IMR-90 (cell line): Measurements from ENCODE around the gene ZDHHC3. TPM values are rescaled to one million over a fixed set of nuclear protein-coding genes. Genes with fewer than 3 reads are reported as not detected.

ENCODE experiments used
- ATAC-seq: fragments of 200-7000 bp; cut with Tn5 transposase; 2 replicates; pipeline ENCODE4 v1.9.1; 2020; ENCODE audit warnings: low read depth, mild to moderate bottlenecking, moderate library complexity
- BruUV-seq: library from RNA; stranded (reverse); fragments of 400-500 nt; replicated peaks from 2 replicates; lab custom pipeline; 2021; lab: Mats Ljungman, UMichigan
- CTCF ChIA-PET: fragments of 300-600 bp; formaldehyde crosslinking; extraction: SDS; loops from one replicate; lab custom pipeline; 2021; ENCODE audit warnings: antibody characterized with exemption; lab: Yijun Ruan, JAX
- POLR2A ChIA-PET: fragments of 300-600 bp; sonication (Branson Sonifier 250); formaldehyde crosslinking; loops from one replicate; lab custom pipeline; 2022; ENCODE audit warnings: antibody characterized with exemption; ENCODE audit not compliant: unreplicated experiment; lab: Charles Lee
- DNase-seq: peaks from one replicate; pipeline ENCODE4 v3.0.0; 2013
- H2AFZ ChIP-seq: replicated peaks from 2 replicates; pipeline ENCODE3; 2013; ENCODE audit warnings: low read length, mild to moderate bottlenecking; ENCODE audit not compliant: poor library complexity
- H2AK5ac ChIP-seq: 2 replicates; pipeline ENCODE4 v1.6.1; 2013; ENCODE audit warnings: low read depth, low read length, inconsistent platforms
- H2AK9ac ChIP-seq: replicated peaks from 2 replicates; pipeline ENCODE3; 2013; ENCODE audit warnings: mild to moderate bottlenecking, low read depth, low read length, moderate library complexity; ENCODE audit not compliant: poor library complexity
- H2BK120ac ChIP-seq: 2 replicates; pipeline ENCODE4 v1.6.1; 2013; ENCODE audit warnings: low read depth, low read length, inconsistent platforms
- H2BK15ac ChIP-seq: 3 replicates; pipeline ENCODE4 v1.6.1; 2013; ENCODE audit warnings: low read depth, low read length, inconsistent platforms
- H2BK20ac ChIP-seq: 2 replicates; pipeline ENCODE4 v1.6.1; 2013; ENCODE audit warnings: low read depth, mild to moderate bottlenecking, inconsistent platforms, low read length, moderate library complexity
- H2BK5ac ChIP-seq: 2 replicates; pipeline ENCODE4 v1.6.1; 2013; ENCODE audit warnings: mild to moderate bottlenecking, low read depth, low read length, inconsistent platforms; ENCODE audit not compliant: poor library complexity, severe bottlenecking
- H3K14ac ChIP-seq: replicated peaks from 2 replicates; pipeline ENCODE4 v1.6.1; 2013; ENCODE audit warnings: low read depth, low read length, inconsistent platforms
- H3K18ac ChIP-seq: 2 replicates; pipeline ENCODE4 v1.6.1; 2013; ENCODE audit warnings: low read depth, low read length, control low read depth
- H3K23ac ChIP-seq: 2 replicates; pipeline ENCODE4 v1.6.1; 2013; ENCODE audit warnings: low read depth, low read length, inconsistent platforms
- H3K27ac ChIP-seq: 2 replicates; pipeline ENCODE4 v1.5.1; 2013; ENCODE audit warnings: mild to moderate bottlenecking, control low read depth, low read length; ENCODE audit not compliant: insufficient read depth
- H3K27me3 ChIP-seq: 2 replicates; pipeline ENCODE4 v1.6.1; 2013; ENCODE audit warnings: low read length; ENCODE audit not compliant: control insufficient read depth, insufficient read depth
- H3K36me3 ChIP-seq: 2 replicates; pipeline ENCODE4 v1.6.1; 2013; ENCODE audit warnings: low read length, mixed read lengths; ENCODE audit not compliant: control insufficient read depth, insufficient read depth
- H3K4ac ChIP-seq: 2 replicates; pipeline ENCODE4 v1.6.1; 2013; ENCODE audit warnings: low read depth, low read length, inconsistent platforms
- H3K4me1 ChIP-seq: 2 replicates; pipeline ENCODE4 v1.6.1; 2013; ENCODE audit warnings: low read length, mixed read lengths; ENCODE audit not compliant: control insufficient read depth, insufficient read depth
- H3K4me2 ChIP-seq: 2 replicates; pipeline ENCODE4 v1.6.1; 2013; ENCODE audit warnings: low read depth, mild to moderate bottlenecking, control low read depth, low read length, moderate library complexity
- H3K4me3 ChIP-seq: 2 replicates; pipeline ENCODE4 v1.5.1; 2013; ENCODE audit warnings: low read depth, mild to moderate bottlenecking, control low read depth, low read length, moderate library complexity; ENCODE audit not compliant: insufficient read depth
- H3K56ac ChIP-seq: 2 replicates; pipeline ENCODE4 v1.6.1; 2013; ENCODE audit warnings: low read length, inconsistent platforms; ENCODE audit not compliant: insufficient read depth; ENCODE audit errors: extremely low read depth
- H3K79me1 ChIP-seq, 2 experiments: 2 replicates each; pipeline ENCODE4 v1.6.1; 2013; ENCODE audit warnings: low read length in 2 of 2, inconsistent platforms in 1 of 2, low read depth in 1 of 2
- H3K9ac ChIP-seq: 2 replicates; pipeline ENCODE4 v1.6.1; 2013; ENCODE audit warnings: low read depth, low read length, control low read depth
- H3K9me1 ChIP-seq: 2 replicates; pipeline ENCODE4 v1.6.1; 2013; ENCODE audit warnings: low read length, inconsistent platforms; ENCODE audit not compliant: insufficient read depth
- H3K9me3 ChIP-seq: 2 replicates; pipeline ENCODE4 v1.6.1; 2013; ENCODE audit warnings: low read length; ENCODE audit not compliant: control insufficient read depth, insufficient read depth
- H4K20me1 ChIP-seq: 2 replicates; pipeline ENCODE4 v1.6.1; 2013; ENCODE audit warnings: low read length, inconsistent platforms; ENCODE audit not compliant: insufficient read depth
- H4K5ac ChIP-seq: 2 replicates; pipeline ENCODE4 v1.6.1; 2013; ENCODE audit warnings: mild to moderate bottlenecking, low read depth, low read length, control low read depth
- H4K8ac ChIP-seq, 2 experiments: 2 replicates each; pipeline ENCODE4 v1.6.1; 2013; ENCODE audit warnings: low read depth in 2 of 2, low read length in 2 of 2, control low read depth in 1 of 2, inconsistent platforms in 1 of 2
- H4K91ac ChIP-seq: 2 replicates; pipeline ENCODE4 v1.6.1; 2013; ENCODE audit warnings: low read depth, low read length, inconsistent platforms; ENCODE audit not compliant: insufficient read depth
- CHD1 ChIP-seq: IDR thresholded peaks from 2 replicates; pipeline ENCODE4 v1.6.1; 2012; ENCODE audit warnings: low read depth, low read length, improper control_type of control experiment
- FOS ChIP-seq: fragments of 150-350 bp; IDR thresholded peaks from 2 replicates; pipeline ENCODE4 v1.6.1; 2016; ENCODE audit warnings: low read depth, low read length
- NFE2L2 ChIP-seq: fragments of 150-350 bp; IDR thresholded peaks from 2 replicates; pipeline ENCODE4 v1.6.1; 2016; ENCODE audit warnings: low read depth, mild to moderate bottlenecking, low read length
- RAD21 ChIP-seq: IDR thresholded peaks from 2 replicates; pipeline ENCODE4 v1.6.1; 2012; ENCODE audit warnings: low read length, improper control_type of control experiment
- WGBS, 2 experiments: methylation state at CpG; one replicate each; pipeline versions ENCODE4 v1.1.5 to v1.1.7; 2013; ENCODE audit warnings: missing lambda C conversion rate in 2 of 2; ENCODE audit not compliant: insufficient read length in 1 of 2; ENCODE audit errors: extremely low coverage in 2 of 2; 5-methylcytosine and 5-hydroxymethylcytosine counted together
- dilution Hi-C: fragments of 300-500 bp; cut with HindIII; formaldehyde crosslinking; loops from one replicate; pipeline ENCODE4 v1.14.3; 2018; ENCODE audit warnings: low sequenced_read_pairs; ENCODE audit not compliant: unreplicated experiment
- in situ Hi-C: fragments of 300-500 bp; cut with MboI; formaldehyde crosslinking; loops from 3 replicates; pipeline ENCODE4 v1.14.3; 2019; ENCODE audit warnings: low sequenced_read_pairs, inconsistent platforms, mixed read lengths
- intact Hi-C: fragments of 100-400 bp; cut with micrococcal nuclease; formaldehyde crosslinking; loops from 2 replicates; pipeline ENCODE4 v1.10.0; 2022
- polyA plus RNA-seq, 3 experiments: library from polyadenylated mRNA; depleted of rRNA; stranded (reverse); fragments of >200 nt; gene quantifications; 2 replicates each; pipeline ENCODE4 v1.2.3, GENCODE V29; 2012; ENCODE audit warnings: low replicate concordance in 1 of 3
- total RNA-seq: library from RNA; depleted of rRNA; stranded (reverse); fragments of >200 nt; gene quantifications from 2 replicates; pipeline ENCODE4 v1.2.3, GENCODE V29; 2012

Gene ZDHHC3
- total and polyA plus RNA-seq, 2 of the 4 experiments (the other 2 are of a cell fraction): 57.7 to 59.6 TPM

DNA sequence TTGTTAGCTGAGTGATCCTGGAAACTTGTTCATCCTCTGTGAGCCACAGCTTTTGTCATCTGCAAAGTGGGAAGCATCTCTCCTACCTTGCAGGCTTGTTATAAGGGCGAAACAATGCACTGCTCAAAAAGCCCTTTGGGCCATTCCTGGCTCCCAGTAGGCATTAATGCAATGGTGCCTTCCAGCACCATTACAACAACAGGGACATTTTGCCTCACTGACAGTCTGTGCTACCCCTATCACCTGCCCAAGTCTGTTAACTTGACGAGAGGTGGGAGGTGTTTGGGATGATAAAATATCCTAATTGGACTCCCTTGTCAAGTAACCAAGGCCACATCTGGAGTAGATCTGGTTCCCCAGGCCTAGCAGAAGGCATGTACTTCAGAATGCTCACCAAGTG is 44.2 kb downstream of the ZDHHC3 start:
- ATAC-seq (no peak), DNase-seq (no peak)
- H2BK120ac ChIP-seq: no peak overlapping the region
- no peak overlapping the region for H2BK15ac ChIP-seq
- H3K4me2 ChIP-seq: no peak overlapping the region
- peaks cover 16% of the 10 kb centered on the region; the same call in 1 of the 2 replicates for H3K9me1 ChIP-seq
- no CpG with 5 or more reads among the region's 2 CpGs for WGBS, 2 experiments
- H3K27ac ChIP-seq: no peak overlapping the region
- no peak overlapping the region for H4K91ac ChIP-seq
- H2AK9ac ChIP-seq: no peak overlapping the region
- H4K8ac ChIP-seq: no peak overlapping the region
- POLR2A ChIA-PET: no interaction called here
- intact Hi-C loops (no loop called here), dilution Hi-C loops (no loop called here), in situ Hi-C loops (no loop called here)
- H3K79me1 ChIP-seq: peaks cover 5 to 12% of the 10 kb centered on the region in 2 experiments; a peak in 3 of 4 replicates
- CTCF ChIA-PET: no interaction called here
- no peak overlapping the region for H4K5ac ChIP-seq
- TF ChIP-seq NFE2L2 (no peak), RAD21 (no peak), CHD1 (no peak), FOS (no peak)
- no peaks in the 10 kb centered on the region for H3K27me3 ChIP-seq
- no peak overlapping the region for H3K18ac ChIP-seq
- H2AFZ ChIP-seq: no peak overlapping the region
- H3K4ac ChIP-seq: no peak overlapping the region
- H4K20me1 ChIP-seq: no peaks in the 10 kb centered on the region; the same call in 1 of the 2 replicates
- H3K56ac ChIP-seq: no peak overlapping the region
- no peak overlapping the region for H2BK20ac ChIP-seq
- no peak overlapping the region for H2AK5ac ChIP-seq
- H3K4me1 ChIP-seq: no peaks in the 10 kb centered on the region
- H3K9ac ChIP-seq: no peak overlapping the region
- H3K23ac ChIP-seq: no peak overlapping the region
- peaks cover 53% of the 10 kb centered on the region for H3K36me3 ChIP-seq
- H3K9me3 ChIP-seq: no peaks in the 10 kb centered on the region
- no TSS peak for BruUV-seq
- no peak overlapping the region for H3K4me3 ChIP-seq
- H3K14ac ChIP-seq: no peak overlapping the region
- no peak overlapping the region for H2BK5ac ChIP-seq
